Loucy (cell line): ENCODE measurements around the gene SCN5A.

Source experiments
- H2AFZ ChIP-seq: fragments of 200-600 bp; sonication (generic); 2 replicates; pipeline ENCODE4 v1.6.0; 2016; ENCODE audit warnings: antibody characterized with exemption, mild to moderate bottlenecking, low read length, moderate library complexity
- H3F3A ChIP-seq: fragments of 200-600 bp; 2 replicates; pipeline ENCODE4 v1.6.0; 2016; ENCODE audit warnings: antibody characterized with exemption, low read depth, mild to moderate bottlenecking
- H3K27me3 ChIP-seq: fragments of 200-600 bp; sonication (generic); 2 replicates; pipeline ENCODE4 v1.6.1; 2014; ENCODE audit warnings: low read length, mild to moderate bottlenecking; ENCODE audit not compliant: insufficient read depth, poor library complexity, severe bottlenecking
- H3K36me3 ChIP-seq: fragments of 200-600 bp; sonication (generic); 2 replicates; pipeline ENCODE4 v1.6.1; 2016; ENCODE audit warnings: low read length; ENCODE audit not compliant: insufficient read depth
- H3K4me1 ChIP-seq: fragments of 200-600 bp; sonication (generic); 2 replicates; pipeline ENCODE4 v1.5.1; 2014; ENCODE audit warnings: low read length, mild to moderate bottlenecking; ENCODE audit not compliant: insufficient read depth, poor library complexity, severe bottlenecking
- H3K4me2 ChIP-seq: fragments of 200-600 bp; sonication (generic); 2 replicates; pipeline ENCODE4 v1.6.0; 2014; ENCODE audit warnings: antibody characterized with exemption, low read length, low read depth, mild to moderate bottlenecking; ENCODE audit not compliant: poor library complexity, severe bottlenecking
- H3K4me3 ChIP-seq: fragments of 200-600 bp; sonication (generic); 2 replicates; pipeline ENCODE4 v1.5.1; 2014; ENCODE audit warnings: low read length, mild to moderate bottlenecking, mixed read lengths; ENCODE audit not compliant: poor library complexity, severe bottlenecking
- H3K79me2 ChIP-seq: fragments of 200-600 bp; sonication (generic); 2 replicates; pipeline ENCODE4 v1.6.1; 2014; ENCODE audit warnings: low read length; ENCODE audit not compliant: insufficient read depth
- H3K9ac ChIP-seq: fragments of 200-600 bp; sonication (generic); 2 replicates; pipeline ENCODE4 v1.6.0; 2014; ENCODE audit warnings: mild to moderate bottlenecking, low read depth, low read length, moderate library complexity; ENCODE audit not compliant: poor library complexity, severe bottlenecking
- H3K9me2 ChIP-seq: fragments of 200-600 bp; sonication (generic); replicated peaks from 2 replicates; pipeline ENCODE4 v1.6.1; 2016; ENCODE audit warnings: low read depth, low read length, mixed read lengths
- H3K9me3 ChIP-seq: fragments of 200-600 bp; sonication (generic); 2 replicates; pipeline ENCODE4 v1.6.1; 2014; ENCODE audit warnings: mild to moderate bottlenecking, antibody characterized with exemption, low read length, low read depth; ENCODE audit not compliant: insufficient read depth
- H4K20me1 ChIP-seq: fragments of 200-600 bp; sonication (generic); 2 replicates; pipeline ENCODE4 v1.6.0; 2014; ENCODE audit warnings: antibody characterized with exemption, low read length, mild to moderate bottlenecking; ENCODE audit not compliant: insufficient read depth, poor library complexity, severe bottlenecking
- CTCF ChIP-seq: fragments of 200-600 bp; sonication (generic); conservative IDR thresholded peaks from 2 replicates; pipeline ENCODE4 v1.5.1; 2014; ENCODE audit warnings: mild to moderate bottlenecking, antibody characterized with exemption, low read length
- EZH2phosphoT487 ChIP-seq: fragments of 200-600 bp; IDR thresholded peaks from 2 replicates; pipeline ENCODE4 v1.6.1; 2018; ENCODE audit warnings: antibody characterized with exemption, mild to moderate bottlenecking, moderate library complexity, borderline replicate concordance

SCN5A gene

GRCh38 chr3:38554127-38554827 lies 95.2 kb downstream of the SCN5A start:
- Histone ChIP-seq H3K9me2 (no peaks in the 10 kb centered on the region), H4K20me1 (no peaks in the 10 kb centered on the region), H3F3A (no peaks in the 10 kb centered on the region), H3K4me1 (no peaks in the 10 kb centered on the region), H3K27me3 (no peaks in the 10 kb centered on the region), H3K9ac (no peak overlapping the region), H3K79me2 (no peaks in the 10 kb centered on the region), H3K36me3 (no peaks in the 10 kb centered on the region), H3K4me2 (no peak overlapping the region), H2AFZ (no peak overlapping the region), H3K4me3 (no peak overlapping the region), H3K9me3 (no peaks in the 10 kb centered on the region)
- TF ChIP-seq EZH2phosphoT487 (no peak), CTCF (no peak)

- no peaks in the 10 kb centered on the region for H3K27me3 ChIP-seq
- H3K79me2 ChIP-seq: no peaks in the 10 kb centered on the region
- H3K4me2 ChIP-seq: no peak overlapping the region
- H3K9me3 ChIP-seq: no peaks in the 10 kb centered on the region
- no peaks in the 10 kb centered on the region for H4K20me1 ChIP-seq
- H3F3A ChIP-seq: no peaks in the 10 kb centered on the region
- no peak for TF ChIP-seq EZH2phosphoT487
- TF ChIP-seq CTCF: no peak
- H2AFZ ChIP-seq: no peak overlapping the region
- no peaks in the 10 kb centered on the region for H3K9me2 ChIP-seq
- H3K4me3 ChIP-seq: no peak overlapping the region
- no peak overlapping the region for H3K9ac ChIP-seq
- peaks cover 12% of the 10 kb centered on the region for H3K4me1 ChIP-seq
- H3K36me3 ChIP-seq: no peaks in the 10 kb centered on the region
Observed at GRCh38 chr3:38553071-38553470, 96.4 kb downstream of the SCN5A start.

GRCh38 chr3:38552364-38552763 lies 97.1 kb downstream of the SCN5A start:
- no peaks in the 10 kb centered on the region for H3K9me3 ChIP-seq
- no peak overlapping the region for H3K4me2 ChIP-seq
- no peaks in the 10 kb centered on the region for H3K36me3 ChIP-seq
- H3K4me1 ChIP-seq: peaks cover 19% of the 10 kb centered on the region
- no peaks in the 10 kb centered on the region for H3K79me2 ChIP-seq
- TF ChIP-seq EZH2phosphoT487 (no peak), CTCF (no peak)
- H3K27me3 ChIP-seq: no peaks in the 10 kb centered on the region
- H3F3A ChIP-seq: no peaks in the 10 kb centered on the region
- H3K4me3 ChIP-seq: no peak overlapping the region
- H2AFZ ChIP-seq: no peak overlapping the region
- H3K9ac ChIP-seq: no peak overlapping the region
- H3K9me2 ChIP-seq: no peaks in the 10 kb centered on the region
- no peaks in the 10 kb centered on the region for H4K20me1 ChIP-seq
